Measurements from ENCODE around the gene NFATC2.

GRCh38 chr20:51473771-51474170, 68.7 kb downstream of the NFATC2 start:
- no peak for TF ChIP-seq CTCF (conservative IDR thresholded peaks at IDR 0.05; ENCODE audit: low read length)
- TF ChIP-seq EZH2phosphoT487 (IDR thresholded peaks at IDR 0.05; ENCODE audit: borderline replicate concordance), result no peak
